Measurements from ENCODE around the gene FFAR1. TPM values are rescaled to one million over a fixed set of nuclear protein-coding genes. Genes with fewer than 3 reads are reported as not detected.

The FFAR1 gene
- total RNA-seq, 1 experiment from 2014 or later, result not detected

DNA sequence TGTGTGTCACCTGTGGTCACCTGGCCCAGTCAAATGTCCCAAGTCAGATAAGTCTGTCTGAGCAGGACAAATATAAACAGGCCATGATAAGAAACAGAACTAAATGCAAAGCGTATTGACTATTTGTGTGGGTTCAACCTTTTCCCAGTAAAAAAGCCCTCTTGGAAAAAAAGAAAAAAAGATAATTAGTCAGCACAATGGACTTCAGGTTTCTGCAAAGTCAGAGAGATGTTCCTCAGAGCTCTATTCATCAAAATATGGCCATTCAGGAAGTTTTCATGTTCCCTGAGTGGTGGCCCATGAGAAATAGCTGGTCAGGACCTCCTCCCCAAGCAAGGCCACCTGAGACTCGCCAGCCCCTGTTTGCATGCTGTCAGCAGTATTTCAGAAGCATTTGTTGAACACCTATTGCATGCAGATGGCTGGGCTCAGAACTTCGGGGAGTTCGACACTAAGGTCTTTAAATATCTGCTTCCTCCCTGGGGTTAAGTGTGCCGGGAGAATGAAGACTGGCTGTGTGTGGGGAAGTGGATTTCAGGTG is 13.2 kb downstream of the FFAR1 start:
- BruUV-seq (replicated peaks), result no TSS peak
- Histone ChIP-seq H3K4me1 (no peaks in the 10 kb centered on the region), H3K9me3 (no peaks in the 10 kb centered on the region), H3K4me3 (ENCODE audit: low read depth, low read length) (no peak overlapping the region), H3K36me3 (ENCODE audit: control insufficient read depth, insufficient read depth, low read length) (no peaks in the 10 kb centered on the region), H3K27me3 (replicated peaks; ENCODE audit: control insufficient read depth, insufficient read depth, low read length) (no peaks in the 10 kb centered on the region; the same call in 1 of the 2 replicates)
- H3K4me3 Mint-ChIP-seq (ENCODE audit: unreplicated experiment), result no peak overlapping the region
- H3K27ac Mint-ChIP-seq (ENCODE audit: unreplicated experiment), result no peak overlapping the region
- TF ChIP-seq CTCF (IDR thresholded peaks at IDR 0.05; ENCODE audit: insufficient read depth in 1 of 2, low read depth in 1 of 2, low read length in 1 of 2, severe bottlenecking in 1 of 2, unreplicated experiment in 1 of 2), result no peak
- H3K36me3 Mint-ChIP-seq (ENCODE audit: insufficient read depth, unreplicated experiment), result no peaks in the 10 kb centered on the region
- peaks cover 5% of the 10 kb centered on the region for H3K4me1 Mint-ChIP-seq (ENCODE audit: low read depth, unreplicated experiment)
- H3K9me3 Mint-ChIP-seq (ENCODE audit: unreplicated experiment), result no peaks in the 10 kb centered on the region
- intact Hi-C loops (cut with micrococcal nuclease; ENCODE audit: unreplicated experiment), result no loop called here
- no peaks in the 10 kb centered on the region for H3K27me3 Mint-ChIP-seq (ENCODE audit: insufficient read depth, unreplicated experiment)
- no peak for DNase-seq
- POLR2A ChIA-PET, result no interaction called here
- CTCF ChIA-PET, result no interaction called here

DNA sequence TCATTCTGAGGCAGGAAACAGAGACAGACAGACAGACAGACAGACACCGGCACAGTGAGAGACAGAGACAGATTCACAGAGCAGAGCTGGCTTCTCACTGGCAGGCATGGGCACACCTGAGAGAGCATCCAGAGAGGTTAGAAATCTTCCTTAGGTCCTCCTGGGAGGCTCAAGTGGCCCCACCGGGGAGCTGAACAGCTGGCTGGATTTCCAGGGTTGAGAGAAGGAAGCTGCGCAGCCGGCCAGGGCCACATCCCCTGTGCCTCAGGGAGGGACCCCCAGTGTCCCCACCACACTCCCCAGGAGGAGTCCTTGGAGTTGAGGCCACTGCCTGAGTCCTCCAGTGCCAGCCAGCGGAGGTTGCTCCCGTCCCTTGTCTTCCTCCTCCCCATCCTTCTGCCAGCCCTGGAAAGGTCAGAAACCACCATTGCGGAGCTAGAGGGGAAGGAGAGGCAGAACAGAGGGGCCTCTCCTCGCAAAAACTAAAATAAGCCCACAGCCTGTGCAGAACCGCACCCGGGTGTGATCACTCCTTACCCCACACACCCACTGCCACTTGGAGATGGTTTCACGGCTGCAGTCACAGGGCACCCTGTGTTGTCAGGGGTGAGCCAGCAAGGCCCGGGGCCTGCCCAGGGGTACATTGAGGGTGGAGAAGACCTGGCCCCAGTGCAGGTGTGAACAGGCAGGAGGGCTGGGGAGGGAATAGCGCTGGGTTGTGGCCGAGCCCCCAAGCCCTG is 14.7 kb downstream of the FFAR1 start:
- Histone ChIP-seq H3K36me3 (ENCODE audit: control insufficient read depth, insufficient read depth, low read length) (no peaks in the 10 kb centered on the region), H3K27me3 (replicated peaks; ENCODE audit: control insufficient read depth, insufficient read depth, low read length) (no peaks in the 10 kb centered on the region; the same call in 1 of the 2 replicates), H3K4me3 (ENCODE audit: low read depth, low read length) (no peak overlapping the region), H3K9me3 (no peaks in the 10 kb centered on the region), H3K4me1 (no peaks in the 10 kb centered on the region)
- intact Hi-C loops (cut with micrococcal nuclease; ENCODE audit: unreplicated experiment), result no loop called here
- ChIA-PET POLR2A (no interaction called here), CTCF (interaction anchor here (0.5 kb wide), 1 partner anchor 103 kb away, joined by 3 read pairs; no protein-coding TSS in a partner anchor)
- no peak for TF ChIP-seq CTCF (IDR thresholded peaks at IDR 0.05; ENCODE audit: insufficient read depth in 1 of 2, low read depth in 1 of 2, low read length in 1 of 2, severe bottlenecking in 1 of 2, unreplicated experiment in 1 of 2)
- BruUV-seq (replicated peaks), result no TSS peak
- no peaks in the 10 kb centered on the region for H3K36me3 Mint-ChIP-seq (ENCODE audit: insufficient read depth, unreplicated experiment)
- H3K27ac Mint-ChIP-seq (ENCODE audit: unreplicated experiment), result no peak overlapping the region
- H3K27me3 Mint-ChIP-seq (ENCODE audit: insufficient read depth, unreplicated experiment), result no peaks in the 10 kb centered on the region
- no peak overlapping the region for H3K4me3 Mint-ChIP-seq (ENCODE audit: unreplicated experiment)
- no peak for DNase-seq
- H3K4me1 Mint-ChIP-seq (ENCODE audit: low read depth, unreplicated experiment), result no peaks in the 10 kb centered on the region
- no peaks in the 10 kb centered on the region for H3K9me3 Mint-ChIP-seq (ENCODE audit: unreplicated experiment)

DNA sequence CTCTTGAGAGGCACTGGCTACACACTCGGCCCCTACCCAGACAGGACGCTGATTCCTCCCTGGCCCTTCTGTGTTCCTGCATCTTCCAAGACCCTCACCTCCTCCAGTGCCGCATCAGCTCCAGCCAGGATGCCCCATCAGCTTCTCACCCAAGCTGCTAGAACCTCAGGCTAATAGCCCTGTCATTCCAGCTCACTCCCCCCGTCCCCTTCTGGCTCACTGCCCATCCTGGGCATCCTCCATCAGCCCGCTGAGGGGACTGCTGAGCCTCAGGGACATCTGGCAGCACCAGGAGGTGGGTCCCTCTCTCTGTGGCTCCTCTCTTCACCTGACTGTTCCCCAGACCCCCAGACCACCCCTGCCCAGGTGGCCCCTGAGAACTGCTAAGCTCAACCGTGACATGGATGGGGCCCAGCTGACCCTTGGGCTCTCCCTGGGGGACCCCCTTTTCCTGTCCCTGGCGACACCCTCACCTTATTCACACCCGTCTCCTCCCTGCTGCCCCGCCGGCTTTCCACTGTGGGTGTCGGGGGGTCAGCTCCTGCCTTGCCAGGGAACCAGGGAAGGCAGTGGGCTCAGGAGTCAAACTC is 15.4 kb downstream of the FFAR1 start:
- H3K36me3 ChIP-seq (ENCODE audit: control insufficient read depth, insufficient read depth, low read length), result no peaks in the 10 kb centered on the region
- no peak overlapping the region for H3K4me3 ChIP-seq (ENCODE audit: low read depth, low read length)
- intact Hi-C loops (cut with micrococcal nuclease; ENCODE audit: unreplicated experiment), result no loop called here
- no peaks in the 10 kb centered on the region for H3K36me3 Mint-ChIP-seq (ENCODE audit: insufficient read depth, unreplicated experiment)
- no peaks in the 10 kb centered on the region for H3K9me3 ChIP-seq
- no peaks in the 10 kb centered on the region for H3K4me1 Mint-ChIP-seq (ENCODE audit: low read depth, unreplicated experiment)
- no peak overlapping the region for H3K27ac Mint-ChIP-seq (ENCODE audit: unreplicated experiment)
- DNase-seq, result no peak
- H3K4me3 Mint-ChIP-seq (ENCODE audit: unreplicated experiment), result no peak overlapping the region
- CTCF ChIA-PET, result interaction anchor here (0.5 kb wide), 1 partner anchor 103 kb away, joined by 3 read pairs; no protein-coding TSS in a partner anchor
- no peak for TF ChIP-seq CTCF (IDR thresholded peaks at IDR 0.05; ENCODE audit: insufficient read depth in 1 of 2, low read depth in 1 of 2, low read length in 1 of 2, severe bottlenecking in 1 of 2, unreplicated experiment in 1 of 2)
- no peaks in the 10 kb centered on the region; the same call in 1 of the 2 replicates for H3K27me3 ChIP-seq (replicated peaks; ENCODE audit: control insufficient read depth, insufficient read depth, low read length)
- H3K4me1 ChIP-seq, result no peaks in the 10 kb centered on the region
- POLR2A ChIA-PET, result no interaction called here
- H3K9me3 Mint-ChIP-seq (ENCODE audit: unreplicated experiment), result no peaks in the 10 kb centered on the region
- no TSS peak for BruUV-seq (replicated peaks)
- no peaks in the 10 kb centered on the region for H3K27me3 Mint-ChIP-seq (ENCODE audit: insufficient read depth, unreplicated experiment)

Measured in Caco-2 (cell line).